Umbilical cord (tissue), 2 donors: ENCODE measurements around the gene SYT15. TPM values are rescaled to one million over a fixed set of nuclear protein-coding genes. Genes with fewer than 3 reads are reported as not detected.

ENCODE experiments used
- DNase-seq: peaks from one replicate; pipeline ENCODE4 v3.0.0-alpha.2; 2015; ENCODE audit warnings: low spot score
- total RNA-seq: library from RNA; depleted of rRNA; stranded (reverse); fragments of >200 nt; gene quantifications from one replicate; pipeline ENCODE4 v1.2.3, GENCODE V29; 2014; ENCODE audit warnings: low replicate concordance; ENCODE audit not compliant: insufficient read depth

The SYT15 gene
- total RNA-seq, 1 donor from 2014 or later, result 11.3 TPM

GRCh38 chr10:46544989-46545791, 33.7 kb upstream of the SYT15 start:
- no peak for DNase-seq

GRCh38 chr10:46545861-46546590, 32.9 kb upstream of the SYT15 start:
- no peak for DNase-seq

GRCh38 chr10:46546591-46547540, 32.1 kb upstream of the SYT15 start:
- DNase-seq, result no peak

- DNase-seq, result no peak
Observed at GRCh38 chr10:46547541-46548497, 31.1 kb upstream of the SYT15 start.

- no peak for DNase-seq
Observed at GRCh38 chr10:46548498-46549090, 30.3 kb upstream of the SYT15 start.

- no peak for DNase-seq
Observed at GRCh38 chr10:46549171-46550075, 29.5 kb upstream of the SYT15 start.

GRCh38 chr10:46550076-46550790, 28.7 kb upstream of the SYT15 start:
- no peak for DNase-seq

GRCh38 chr10:46550795-46551700, 27.9 kb upstream of the SYT15 start:
- DNase-seq, result no peak

- DNase-seq, result no peak
Observed at GRCh38 chr10:46551701-46552525, 27.0 kb upstream of the SYT15 start.

- no peak for DNase-seq
Observed at GRCh38 chr10:46552526-46553237, 26.2 kb upstream of the SYT15 start.

GRCh38 chr10:46553238-46554049, 25.5 kb upstream of the SYT15 start:
- DNase-seq, result no peak

- DNase-seq, result no peak
Observed at GRCh38 chr10:46554166-46554781, 24.7 kb upstream of the SYT15 start.

GRCh38 chr10:46555366-46555712, 23.6 kb upstream of the SYT15 start:
- no peak for DNase-seq

- no peak for DNase-seq
Observed at GRCh38 chr10:46555713-46556514, 23.0 kb upstream of the SYT15 start.
